DND-41 (cell line): Measurements from ENCODE around the gene SLC35F3.
A peak's percentile ranks its signal among the peaks of the same experiment; 100 is the strongest.

Source experiments
- ATAC-seq: fragments of 200-7000 bp; cut with Tn5 transposase; 3 replicates; pipeline ENCODE4 v1.9.1; 2021; ENCODE audit warnings: low read depth; ENCODE audit not compliant: insufficient read depth
- DNase-seq: peaks from one replicate; pipeline ENCODE4 v3.0.0-alpha.2; 2020
- H2AFZ ChIP-seq: 2 replicates; pipeline ENCODE4 v1.6.0; 2012; ENCODE audit warnings: low read depth, low read length
- H3K27ac ChIP-seq: 2 replicates; pipeline ENCODE4 v1.5.1; 2012; ENCODE audit warnings: low read length, inconsistent platforms
- H3K27me3 ChIP-seq: fragments of 200-600 bp; sonication (generic); 2 replicates; pipeline ENCODE4 v1.6.0; 2012; ENCODE audit warnings: low read length, mild to moderate bottlenecking, inconsistent platforms; ENCODE audit not compliant: insufficient read depth, poor library complexity
- H3K36me3 ChIP-seq: 2 replicates; pipeline ENCODE4 v1.5.1; 2012; ENCODE audit warnings: low read length, inconsistent platforms; ENCODE audit not compliant: insufficient read depth
- H3K4me1 ChIP-seq: 2 replicates; pipeline ENCODE4 v1.5.1; 2012; ENCODE audit warnings: mild to moderate bottlenecking, low read length; ENCODE audit not compliant: insufficient read depth
- H3K4me2 ChIP-seq: 2 replicates; pipeline ENCODE4 v1.6.0; 2012; ENCODE audit warnings: mild to moderate bottlenecking, moderate library complexity, low read length, inconsistent platforms; ENCODE audit not compliant: insufficient read depth
- H3K4me3 ChIP-seq, 2 experiments: fragments of 200-600 bp in 1 of 2; shearing (Covaris generic) in 1 of 2; 2 replicates each; pipeline ENCODE4 v1.5.1; 2012 to 2016; ENCODE audit warnings: inconsistent platforms in 2 of 2, low read length in 2 of 2, mild to moderate bottlenecking in 2 of 2, low read depth in 1 of 2, moderate library complexity in 1 of 2
- H3K79me2 ChIP-seq: 2 replicates; pipeline ENCODE4 v1.6.0; 2012; ENCODE audit warnings: low read length, inconsistent platforms; ENCODE audit not compliant: insufficient read depth
- H3K9ac ChIP-seq: 2 replicates; pipeline ENCODE4 v1.6.0; 2012; ENCODE audit warnings: low read depth, mild to moderate bottlenecking, inconsistent platforms, low read length, moderate library complexity
- H3K9me3 ChIP-seq: 2 replicates; pipeline ENCODE4 v1.5.1; 2012; ENCODE audit warnings: low read length, moderate library complexity, mild to moderate bottlenecking, inconsistent platforms; ENCODE audit not compliant: insufficient read depth, severe bottlenecking
- H4K20me1 ChIP-seq: 2 replicates; pipeline ENCODE4 v1.6.0; 2012; ENCODE audit warnings: low read length; ENCODE audit not compliant: insufficient read depth
- CTCF ChIP-seq: IDR thresholded peaks from 2 replicates; pipeline ENCODE4 v1.5.1; 2012; ENCODE audit warnings: borderline replicate concordance, low read length, moderate library complexity, mild to moderate bottlenecking; ENCODE audit not compliant: poor library complexity, severe bottlenecking; ENCODE audit errors: extremely low read depth
- EZH2 ChIP-seq: IDR thresholded peaks from 3 replicates; pipeline ENCODE4 v1.6.1; 2012; ENCODE audit warnings: borderline replicate concordance, low read depth, mild to moderate bottlenecking, moderate library complexity, low read length, inconsistent platforms; ENCODE audit not compliant: severe bottlenecking

The SLC35F3 gene

GRCh38 chr1:234169161-234169849 is 264.8 kb downstream of the SLC35F3 start:
- ATAC-seq (no peak), DNase-seq (no peak)
- peak overlapping the region; percentile 68 for H3K9ac ChIP-seq
- H2AFZ ChIP-seq: no peak overlapping the region
- peak overlapping the region; percentile 99 for H3K27ac ChIP-seq
- peaks cover 96% of the 10 kb centered on the region for H3K4me1 ChIP-seq
- H3K27me3 ChIP-seq: no peaks in the 10 kb centered on the region
- H3K4me3 ChIP-seq: no peak overlapping the region
- H4K20me1 ChIP-seq: no peaks in the 10 kb centered on the region
- H3K9me3 ChIP-seq: no peaks in the 10 kb centered on the region
- no peaks in the 10 kb centered on the region for H3K36me3 ChIP-seq
- TF ChIP-seq EZH2 (no peak), CTCF (no peak)
- H3K4me2 ChIP-seq: no peak overlapping the region
- no peaks in the 10 kb centered on the region for H3K79me2 ChIP-seq

GRCh38 chr1:234170067-234170466 is 265.6 kb downstream of the SLC35F3 start:
- H3K27ac ChIP-seq: peak overlapping the region; percentile 99
- H3K4me2 ChIP-seq: peak overlapping the region; percentile 61
- peak overlapping the region in 1 of 2 experiments; percentile 22; a peak in 1 of 4 replicates for H3K4me3 ChIP-seq
- no peaks in the 10 kb centered on the region for H3K79me2 ChIP-seq
- ATAC-seq (peak; percentile 32), DNase-seq (peak; percentile 49)
- H4K20me1 ChIP-seq: no peaks in the 10 kb centered on the region
- peaks cover 94% of the 10 kb centered on the region for H3K4me1 ChIP-seq
- no peaks in the 10 kb centered on the region for H3K27me3 ChIP-seq
- no peaks in the 10 kb centered on the region for H3K9me3 ChIP-seq
- TF ChIP-seq EZH2 (no peak), CTCF (no peak)
- H3K36me3 ChIP-seq: no peaks in the 10 kb centered on the region
- H2AFZ ChIP-seq: peak overlapping the region; percentile 19; the same call in 1 of the 2 replicates
- H3K9ac ChIP-seq: peak overlapping the region; percentile 68

- Histone ChIP-seq H3K9me3 (no peaks in the 10 kb centered on the region), H3K4me2 (peak overlapping the region; percentile 61), H3K9ac (peak overlapping the region; percentile 68), H3K79me2 (no peaks in the 10 kb centered on the region), H3K27ac (peak overlapping the region; percentile 99), H3K4me3 (peak overlapping the region in 1 of 2 experiments; percentile 39; a peak in 2 of 4 replicates), H3K4me1 (peaks cover 88% of the 10 kb centered on the region), H2AFZ (peak overlapping the region; percentile 40), H3K36me3 (no peaks in the 10 kb centered on the region), H3K27me3 (no peaks in the 10 kb centered on the region), H4K20me1 (no peaks in the 10 kb centered on the region)
- DNase-seq (peak; percentile 92), ATAC-seq (peak; percentile 83)
- TF ChIP-seq CTCF (no peak), EZH2 (no peak)
These were observed 266.1 kb downstream of the SLC35F3 start for GRCh38 chr1:234170622-234171021.
